ENCODE data around the gene PNPLA4. TPM values are rescaled to one million over a fixed set of nuclear protein-coding genes. Genes with fewer than 3 reads are reported as not detected.

PNPLA4 gene
- total RNA-seq, 1 donor from 2014 or later: 34.9 TPM

- no peak for ATAC-seq (ENCODE audit: poor library complexity)
- intact Hi-C loops (cut with DNase I): no loop called here
- DNase-seq: no peak
These were observed 37.5 kb downstream of the PNPLA4 start for GRCh38 chrX:7889680-7890079.

- DNase-seq (no peak), ATAC-seq (ENCODE audit: poor library complexity) (no peak)
- intact Hi-C loops (cut with DNase I): no loop called here
These were observed 38.1 kb downstream of the PNPLA4 start for GRCh38 chrX:7889135-7889534.

GRCh38 chrX:7876957-7877356 lies 50.3 kb downstream of the PNPLA4 start:
- ATAC-seq (ENCODE audit: poor library complexity): no peak
- no peak for DNase-seq
- intact Hi-C loops (cut with DNase I): no loop called here

DNA sequence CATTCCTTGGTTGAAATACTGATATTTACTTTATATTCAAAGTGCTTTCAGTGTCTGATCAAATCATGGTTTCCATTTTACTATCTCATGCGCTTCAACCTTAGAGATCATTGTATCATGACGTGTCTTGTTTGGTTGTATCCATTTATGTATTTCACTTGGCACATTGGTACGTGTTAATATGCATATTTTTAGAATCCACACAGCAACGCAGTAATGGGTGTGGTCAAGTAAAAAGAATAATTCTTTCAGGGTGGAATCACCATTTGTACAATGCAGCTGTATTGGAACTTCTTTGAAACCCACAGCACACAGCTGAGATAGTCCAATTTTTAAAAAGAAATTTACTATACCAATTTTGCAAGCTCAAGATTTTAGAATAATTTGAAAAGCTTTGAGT lies 55.2 kb downstream of the PNPLA4 start:
- intact Hi-C loops (cut with DNase I): no loop called here
- ATAC-seq (ENCODE audit: poor library complexity) (no peak), DNase-seq (no peak)

- no peak for DNase-seq
- intact Hi-C loops (cut with DNase I): no loop called here
- ATAC-seq (ENCODE audit: poor library complexity): no peak
These were observed 75.0 kb downstream of the PNPLA4 start for GRCh38 chrX:7852166-7852565.

Other genes starting within 250 kb of the PNPLA4 start
- not detected for gene VCX, start 84.2 kb downstream of the PNPLA4 start, total RNA-seq
- gene VCX2, start 243.9 kb upstream of the PNPLA4 start, total RNA-seq: not detected

All from Right ventricle myocardium superior (tissue), 1 donor.